Smooth muscle cell of trachea (primary cell): ENCODE data around the gene NFKB1. TPM values are rescaled to one million over a fixed set of nuclear protein-coding genes. Genes with fewer than 3 reads are reported as not detected.

Experiments used
- total RNA-seq: library from RNA; depleted of rRNA; stranded (reverse); fragments of >200 nt; gene quantifications from 2 replicates; pipeline ENCODE4 v1.2.1, GENCODE V29; 2014

NFKB1 gene
- 30.4 and 35.1 TPM in 2 replicates for total RNA-seq

GRCh38 chr4:102500696-102501446 lies at the start of gene NFKB1:
Gene NFKB1, plus strand, starts transcription at chr4:102501359. Its CDS starts 24,160 bp downstream, at chr4:102525519.

Other genes starting within 250 kb of the NFKB1 start
- gene SLC39A8, start 155.9 kb upstream of the NFKB1 start, total RNA-seq, result 2.0 and 9.3 TPM in 2 replicates